ENCODE results near the gene ACRV1. TPM values are rescaled to one million over a fixed set of nuclear protein-coding genes. Genes with fewer than 3 reads are reported as not detected.

Gene ACRV1
- total and polyA plus RNA-seq, 2 of the 13 experiments (the other 11 are each of a cell fraction or from before 2014, with no cell fraction given), result not detected

DNA sequence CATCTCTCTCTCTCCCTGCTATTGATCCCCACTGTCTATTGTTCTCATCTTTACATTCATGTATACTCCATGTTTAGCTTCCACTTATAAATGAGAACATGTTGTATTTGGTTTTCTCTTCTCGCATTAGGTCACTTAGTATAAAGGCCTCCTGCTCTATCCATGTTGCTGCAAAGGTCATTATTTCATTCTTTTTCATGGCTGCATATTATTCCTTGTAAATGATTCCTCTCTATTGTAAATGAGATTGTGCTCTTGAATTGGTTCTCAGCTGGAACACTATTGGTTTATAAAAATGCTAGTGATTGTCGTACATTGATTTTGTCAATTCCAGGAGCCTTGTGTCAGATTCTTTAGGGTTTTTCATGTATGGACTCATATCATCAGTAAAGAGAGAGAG, 13.5 kb downstream of the ACRV1 start:
- Histone ChIP-seq H3K4me3 (replicated peaks in 1 of 3; ENCODE audit: insufficient read depth in 1 of 3, low read depth in 2 of 3, low read length in 3 of 3) (no peak overlapping the region), H3K4me1 (ENCODE audit: insufficient read depth, low read length) (no peaks in the 10 kb centered on the region), H2AFZ (ENCODE audit: low read length) (no peak overlapping the region), H3K79me2 (ENCODE audit: insufficient read depth, low read length) (no peaks in the 10 kb centered on the region), H3K36me3 (replicated peaks in 1 of 2; ENCODE audit: control insufficient read depth in 1 of 2, insufficient read depth in 2 of 2, low read length in 2 of 2) (peaks cover 0 to 18% of the 10 kb centered on the region in 2 experiments; a peak in 2 of 5 replicates), H4K20me1 (ENCODE audit: insufficient read depth, low read length) (no peaks in the 10 kb centered on the region), H3K4me2 (ENCODE audit: low read depth, low read length) (no peak overlapping the region), H3K9me3 (ENCODE audit: low read length) (no peaks in the 10 kb centered on the region), H3K27ac (ENCODE audit: extremely low read length, insufficient read depth, low read length) (no peak overlapping the region), H3K9ac (ENCODE audit: insufficient read depth, low read depth, low read length) (no peak overlapping the region), H3K27me3 (ENCODE audit: control insufficient read depth in 1 of 2, insufficient read depth in 2 of 2, low read length in 2 of 2) (no peaks in the 10 kb centered on the region)
- ATAC-seq (no peak), DNase-seq (ENCODE audit: low spot score) (no peak), FAIRE-seq (no peak)
- intact Hi-C loops (cut with micrococcal nuclease; ENCODE audit: unreplicated experiment) (no loop called here), in situ Hi-C loops (cut with HindIII; ENCODE audit: extremely low pct_ligation_motif_present, low pct_unique_long_range_greater_than_20kb) (no loop called here)
- CTCF ChIA-PET (ENCODE audit: low intra/inter-chr PET ratio, low total read pairs), result no interaction called here
- no peak for TF ChIP-seq ZNF501 (CRISPR knock-in tag; IDR thresholded peaks at IDR 0.05)
- TF ChIP-seq TBX3 (IDR thresholded peaks at IDR 0.05; ENCODE audit: borderline replicate concordance), result no peak
- no peak for TF ChIP-seq NPAS2 (CRISPR knock-in tag; IDR thresholded peaks at IDR 0.05; ENCODE audit: borderline replicate concordance)
- TF ChIP-seq, protein P1, sequence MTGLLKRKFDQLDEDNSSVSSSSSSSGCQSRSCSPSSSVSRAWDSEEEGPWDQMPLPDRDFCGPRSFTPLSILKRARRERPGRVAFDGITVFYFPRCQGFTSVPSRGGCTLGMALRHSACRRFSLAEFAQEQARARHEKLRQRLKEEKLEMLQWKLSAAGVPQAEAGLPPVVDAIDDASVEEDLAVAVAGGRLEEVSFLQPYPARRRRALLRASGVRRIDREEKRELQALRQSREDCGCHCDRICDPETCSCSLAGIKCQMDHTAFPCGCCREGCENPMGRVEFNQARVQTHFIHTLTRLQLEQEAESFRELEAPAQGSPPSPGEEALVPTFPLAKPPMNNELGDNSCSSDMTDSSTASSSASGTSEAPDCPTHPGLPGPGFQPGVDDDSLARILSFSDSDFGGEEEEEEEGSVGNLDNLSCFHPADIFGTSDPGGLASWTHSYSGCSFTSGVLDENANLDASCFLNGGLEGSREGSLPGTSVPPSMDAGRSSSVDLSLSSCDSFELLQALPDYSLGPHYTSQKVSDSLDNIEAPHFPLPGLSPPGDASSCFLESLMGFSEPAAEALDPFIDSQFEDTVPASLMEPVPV (CRISPR knock-in tag; IDR thresholded peaks at IDR 0.05), result no peak
- no peak for TF ChIP-seq ZNF34 (CRISPR knock-in tag; IDR thresholded peaks at IDR 0.05; ENCODE audit: borderline replicate concordance)
- no peak for TF ChIP-seq SSRP1 (CRISPR knock-in tag; IDR thresholded peaks at IDR 0.05)
- TF ChIP-seq ZFP36L1 (CRISPR knock-in tag; IDR thresholded peaks at IDR 0.05), result no peak
- TF ChIP-seq ELF1 (CRISPR knock-in tag; IDR thresholded peaks at IDR 0.05), result no peak
- TF ChIP-seq, protein P2, sequence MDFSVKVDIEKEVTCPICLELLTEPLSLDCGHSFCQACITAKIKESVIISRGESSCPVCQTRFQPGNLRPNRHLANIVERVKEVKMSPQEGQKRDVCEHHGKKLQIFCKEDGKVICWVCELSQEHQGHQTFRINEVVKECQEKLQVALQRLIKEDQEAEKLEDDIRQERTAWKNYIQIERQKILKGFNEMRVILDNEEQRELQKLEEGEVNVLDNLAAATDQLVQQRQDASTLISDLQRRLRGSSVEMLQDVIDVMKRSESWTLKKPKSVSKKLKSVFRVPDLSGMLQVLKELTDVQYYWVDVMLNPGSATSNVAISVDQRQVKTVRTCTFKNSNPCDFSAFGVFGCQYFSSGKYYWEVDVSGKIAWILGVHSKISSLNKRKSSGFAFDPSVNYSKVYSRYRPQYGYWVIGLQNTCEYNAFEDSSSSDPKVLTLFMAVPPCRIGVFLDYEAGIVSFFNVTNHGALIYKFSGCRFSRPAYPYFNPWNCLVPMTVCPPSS (IDR thresholded peaks at IDR 0.05), result no peak
- TF ChIP-seq, protein P3, sequence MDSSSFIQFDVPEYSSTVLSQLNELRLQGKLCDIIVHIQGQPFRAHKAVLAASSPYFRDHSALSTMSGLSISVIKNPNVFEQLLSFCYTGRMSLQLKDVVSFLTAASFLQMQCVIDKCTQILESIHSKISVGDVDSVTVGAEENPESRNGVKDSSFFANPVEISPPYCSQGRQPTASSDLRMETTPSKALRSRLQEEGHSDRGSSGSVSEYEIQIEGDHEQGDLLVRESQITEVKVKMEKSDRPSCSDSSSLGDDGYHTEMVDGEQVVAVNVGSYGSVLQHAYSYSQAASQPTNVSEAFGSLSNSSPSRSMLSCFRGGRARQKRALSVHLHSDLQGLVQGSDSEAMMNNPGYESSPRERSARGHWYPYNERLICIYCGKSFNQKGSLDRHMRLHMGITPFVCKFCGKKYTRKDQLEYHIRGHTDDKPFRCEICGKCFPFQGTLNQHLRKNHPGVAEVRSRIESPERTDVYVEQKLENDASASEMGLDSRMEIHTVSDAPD (CRISPR knock-in tag; IDR thresholded peaks at IDR 0.05), result no peak
- no peak for TF ChIP-seq ZNF556 (CRISPR knock-in tag; IDR thresholded peaks at IDR 0.05; ENCODE audit: borderline replicate concordance)
- TF ChIP-seq YEATS4 (CRISPR knock-in tag; IDR thresholded peaks at IDR 0.05; ENCODE audit: borderline replicate concordance), result no peak
- TF ChIP-seq ZNF20 (CRISPR knock-in tag; IDR thresholded peaks at IDR 0.05), result no peak
- no peak for TF ChIP-seq ZNF562 (CRISPR knock-in tag; IDR thresholded peaks at IDR 0.05; ENCODE audit: borderline replicate concordance)
- no peak for TF ChIP-seq KDM4B (CRISPR knock-in tag; IDR thresholded peaks at IDR 0.05)
- TF ChIP-seq ZNF274 (CRISPR knock-in tag; IDR thresholded peaks at IDR 0.05), result no peak
- TF ChIP-seq ZNF253 (CRISPR knock-in tag; IDR thresholded peaks at IDR 0.05; ENCODE audit: borderline replicate concordance), result no peak
- TF ChIP-seq ZFX (CRISPR knock-in tag; IDR thresholded peaks at IDR 0.05; ENCODE audit: low read depth), result no peak
- TF ChIP-seq ZNF766 (CRISPR knock-in tag; IDR thresholded peaks at IDR 0.05; ENCODE audit: borderline replicate concordance), result no peak
- POLR2A ChIA-PET, result no interaction called here
- BruUV-seq (replicated peaks), result no TSS peak
- WGBS (ENCODE audit: low lambda C conversion rate), result 99% methylated on average over 2 of the region's 2 CpGs

Data from HepG2 (cell line).